Measurements from ENCODE around the gene PLCB3. TPM values are rescaled to one million over a fixed set of nuclear protein-coding genes. Genes with fewer than 3 reads are reported as not detected.

The PLCB3 gene
- total and polyA plus RNA-seq, 2 experiments from 2014 or later: 10.6 to 24.7 TPM

GRCh38 chr11:64291752-64292459 lies 40.6 kb downstream of the PLCB3 start:
- H3K27ac ChIP-seq: no peak overlapping the region
- TF ChIP-seq CTCF (IDR thresholded peaks at IDR 0.05; ENCODE audit: low read depth, low read length): no peak
- no peaks in the 10 kb centered on the region for H3K9me3 ChIP-seq (ENCODE audit: low read depth)
- H3K4me3 ChIP-seq: peak overlapping the region; percentile 18
- no peaks in the 10 kb centered on the region for H3K4me1 ChIP-seq (ENCODE audit: low read depth)
- H3K27me3 ChIP-seq: peaks cover 79% of the 10 kb centered on the region
- H3K36me3 ChIP-seq: no peaks in the 10 kb centered on the region
- no peak for DNase-seq (ENCODE audit: low read depth in 1 of 2, low spot score in 1 of 2)

GRCh38 chr11:64292460-64293254 lies 41.3 kb downstream of the PLCB3 start:
- TF ChIP-seq CTCF (IDR thresholded peaks at IDR 0.05; ENCODE audit: low read depth, low read length): no peak
- Histone ChIP-seq H3K4me3 (peak overlapping the region; percentile 18), H3K36me3 (no peaks in the 10 kb centered on the region), H3K9me3 (ENCODE audit: low read depth) (no peaks in the 10 kb centered on the region), H3K27me3 (peaks cover 86% of the 10 kb centered on the region), H3K4me1 (ENCODE audit: low read depth) (no peaks in the 10 kb centered on the region), H3K27ac (no peak overlapping the region)
- DNase-seq (ENCODE audit: low read depth in 1 of 2, low spot score in 1 of 2): no peak

- H3K4me1 ChIP-seq (ENCODE audit: low read depth): no peaks in the 10 kb centered on the region
- no peak for TF ChIP-seq CTCF (IDR thresholded peaks at IDR 0.05; ENCODE audit: low read depth, low read length)
Measured at GRCh38 chr11:64294774-64295173, 43.4 kb downstream of the PLCB3 start.

GRCh38 chr11:64295760-64296159 lies 44.4 kb downstream of the PLCB3 start:
- DNase-seq (ENCODE audit: low read depth in 1 of 2, low spot score in 1 of 2): no peak
- Histone ChIP-seq H3K4me3 (no peak overlapping the region), H3K4me1 (ENCODE audit: low read depth) (no peaks in the 10 kb centered on the region), H3K9me3 (ENCODE audit: low read depth) (no peaks in the 10 kb centered on the region), H3K27ac (no peak overlapping the region), H3K36me3 (no peaks in the 10 kb centered on the region), H3K27me3 (peaks cover 100% of the 10 kb centered on the region)
- TF ChIP-seq CTCF (IDR thresholded peaks at IDR 0.05; ENCODE audit: low read depth, low read length): no peak

More at GRCh38 chr11:64294774-64295173, 43.4 kb downstream of the PLCB3 start:
- peak in 1 of 2 donors; percentile 52 for DNase-seq (ENCODE audit: low read depth in 1 of 2, low spot score in 1 of 2)
- Histone ChIP-seq H3K36me3 (no peaks in the 10 kb centered on the region), H3K27ac (no peak overlapping the region), H3K4me3 (no peak overlapping the region), H3K27me3 (peaks cover 100% of the 10 kb centered on the region), H3K9me3 (ENCODE audit: low read depth) (no peaks in the 10 kb centered on the region)

- peaks cover 100% of the 10 kb centered on the region for H3K27me3 ChIP-seq
- no peak for DNase-seq (ENCODE audit: low read depth in 1 of 2, low spot score in 1 of 2)
- TF ChIP-seq CTCF (IDR thresholded peaks at IDR 0.05; ENCODE audit: low read depth, low read length): no peak
- no peak overlapping the region for H3K4me3 ChIP-seq
- no peaks in the 10 kb centered on the region for H3K4me1 ChIP-seq (ENCODE audit: low read depth)
- H3K9me3 ChIP-seq (ENCODE audit: low read depth): no peaks in the 10 kb centered on the region
- no peaks in the 10 kb centered on the region for H3K36me3 ChIP-seq
- no peak overlapping the region for H3K27ac ChIP-seq
Measured at GRCh38 chr11:64296236-64296635, 44.9 kb downstream of the PLCB3 start.

Measured in cardiac muscle cell (in vitro differentiated cells and primary cell).